Forelimb muscle (tissue), 1 donor: Measurements from ENCODE around the gene NEMF. TPM values are rescaled to one million over a fixed set of nuclear protein-coding genes. Genes with fewer than 3 reads are reported as not detected.
"Not testable (repeated sequence)": the region's sequence is repeated elsewhere in the genome, so short reads cannot be mapped to it uniquely, and the experiment has no call there.

Experiments
- DNase-seq: peaks from one replicate; pipeline ENCODE4 v3.0.0-alpha.2; 2013; ENCODE audit warnings: low read depth
- polyA plus RNA-seq: library from polyadenylated mRNA; unstranded; fragments of 120-200 nt; gene quantifications from one replicate; pipeline ENCODE4 v1.2.1, GENCODE V29; 2013; ENCODE audit not compliant: insufficient read length

The NEMF gene
- polyA plus RNA-seq, 1 donor = 45.6 TPM

DNA sequence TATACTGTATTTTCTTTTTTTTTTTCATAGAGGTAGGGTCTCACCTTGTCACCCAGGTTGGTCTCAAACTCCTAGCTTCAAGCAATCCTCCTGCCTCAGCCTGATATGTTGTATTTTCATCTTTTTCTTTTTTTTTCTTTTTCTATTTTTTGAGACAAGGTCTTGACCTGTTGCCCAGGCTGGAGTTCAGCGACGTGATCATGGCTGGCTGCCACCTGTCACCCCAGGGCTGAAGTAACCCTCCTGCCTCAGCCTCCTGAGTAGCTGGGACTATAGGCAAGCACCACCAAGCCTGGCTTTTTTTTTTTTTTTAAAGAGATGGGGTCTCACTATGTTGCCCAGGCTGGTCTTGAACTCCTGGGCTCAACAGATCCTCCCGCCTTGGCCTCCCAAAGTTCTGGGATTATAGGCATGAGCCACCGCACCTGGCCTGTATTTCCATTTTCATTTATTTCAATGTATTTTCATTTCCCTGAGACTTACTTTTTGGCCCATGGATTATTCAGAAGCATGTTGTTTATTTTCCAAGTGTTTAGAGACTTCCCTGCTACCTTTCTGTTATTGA is 24.1 kb upstream of the NEMF start:
- no peak for DNase-seq

- no peak for DNase-seq
These were observed 23.1 kb upstream of the NEMF start for GRCh38 chr14:49875640-49876198.

GRCh38 chr14:49873548-49873947 is 21.0 kb upstream of the NEMF start:
- DNase-seq = not testable (repeated sequence)

DNA sequence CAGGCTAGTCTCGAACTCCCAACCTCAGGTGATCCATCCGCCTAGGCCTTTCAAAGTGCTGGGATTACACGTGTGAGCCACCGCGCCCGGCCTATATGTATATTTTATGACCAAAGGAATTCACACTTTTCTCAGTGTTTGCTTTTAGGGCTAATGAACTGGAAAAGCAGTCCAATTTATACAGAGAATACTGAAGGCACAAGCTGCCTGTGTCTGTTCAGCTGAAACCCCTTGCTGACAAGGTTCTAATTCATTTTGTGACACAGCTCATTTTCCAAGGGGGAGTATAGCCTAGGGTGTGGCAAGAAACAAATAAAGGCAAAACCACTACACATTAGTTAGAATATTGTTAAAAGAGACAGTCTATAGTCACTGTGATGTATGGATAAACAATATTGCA is 18.3 kb upstream of the NEMF start:
- DNase-seq = no peak

GRCh38 chr14:49868720-49869114 is 16.1 kb upstream of the NEMF start:
- DNase-seq = no peak

DNA sequence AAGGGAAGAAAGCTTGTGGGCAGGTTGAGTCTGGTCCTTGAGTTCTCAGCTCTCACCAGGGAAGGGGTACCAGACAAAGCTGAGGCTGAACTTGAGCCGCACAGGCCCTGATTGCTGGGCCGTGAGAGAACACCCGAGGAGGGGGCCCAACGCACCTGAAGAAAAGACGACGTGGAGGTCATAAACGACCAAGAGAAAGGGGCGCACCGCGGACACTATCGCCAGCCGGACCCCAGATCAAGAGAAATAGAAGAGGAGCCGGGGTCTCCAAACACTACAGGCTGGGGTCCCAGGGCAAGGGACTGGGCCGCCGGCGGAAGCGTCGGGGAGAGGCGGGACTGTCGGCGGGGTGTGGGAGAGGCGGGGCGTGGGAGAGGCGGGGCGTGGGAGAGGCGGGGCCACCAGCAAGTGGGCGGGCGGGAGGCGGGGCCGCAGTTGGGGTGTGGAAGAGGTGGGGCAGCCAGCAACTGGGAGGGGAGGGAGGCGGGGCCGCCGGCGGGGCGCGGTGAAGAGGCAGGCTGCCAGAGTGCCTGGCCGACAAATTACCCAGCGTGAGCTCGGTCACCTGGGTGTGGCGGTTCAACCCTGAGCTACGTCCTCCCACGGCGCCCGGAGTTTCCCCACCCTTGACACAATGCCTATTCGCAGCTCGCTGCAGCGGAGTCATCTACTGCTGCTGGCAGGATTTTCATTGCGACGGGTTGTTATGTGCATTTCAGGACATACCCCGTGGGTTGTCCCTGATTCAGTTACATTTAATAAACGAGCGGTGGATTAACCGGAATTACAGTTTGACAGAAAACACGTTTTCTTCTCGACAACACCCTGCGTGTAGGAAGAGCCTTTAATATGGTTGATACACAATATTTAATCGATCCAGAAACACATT is 15.5 kb upstream of the NEMF start:
- DNase-seq = peak; percentile 57

GRCh38 chr14:49865431-49865859 is 12.9 kb upstream of the NEMF start:
- DNase-seq = no peak

GRCh38 chr14:49863487-49864281 is 11.1 kb upstream of the NEMF start:
- DNase-seq = no peak

DNA sequence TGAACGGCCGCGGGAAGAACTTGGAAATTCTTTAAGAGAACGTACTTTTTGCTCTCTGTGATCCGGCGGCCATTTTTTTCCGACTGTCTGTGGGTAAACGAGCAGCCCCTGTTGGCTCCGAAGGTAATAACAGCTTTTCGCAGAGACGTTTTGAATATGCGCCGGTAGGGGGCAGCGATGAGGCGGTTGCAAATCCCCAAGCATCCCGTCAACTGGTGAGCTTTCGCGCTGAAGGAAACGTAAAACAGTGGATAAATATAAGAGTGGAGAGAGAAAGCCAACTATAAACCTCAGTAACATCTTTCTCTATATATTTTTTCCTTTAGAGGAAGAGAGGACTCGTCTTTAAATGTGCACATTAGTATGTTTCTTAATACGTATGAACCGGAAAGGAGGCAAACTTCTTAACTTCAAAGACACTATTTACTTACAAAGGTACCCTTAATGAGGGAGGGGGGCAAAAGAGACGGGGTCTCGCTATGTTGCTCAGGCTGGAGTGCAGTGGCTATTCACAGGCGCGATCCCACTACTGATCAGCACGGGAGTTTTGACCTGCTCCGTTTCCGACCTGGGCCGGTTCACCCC is 9.6 kb upstream of the NEMF start:
- peak; percentile 78 for DNase-seq

- DNase-seq = peak; percentile 61
These were observed 9.1 kb upstream of the NEMF start for GRCh38 chr14:49861699-49862088.

- DNase-seq = no peak
These were observed 8.6 kb upstream of the NEMF start for GRCh38 chr14:49860988-49861698.

GRCh38 chr14:49858383-49858782 is 5.8 kb upstream of the NEMF start:
- no peak for DNase-seq

DNA sequence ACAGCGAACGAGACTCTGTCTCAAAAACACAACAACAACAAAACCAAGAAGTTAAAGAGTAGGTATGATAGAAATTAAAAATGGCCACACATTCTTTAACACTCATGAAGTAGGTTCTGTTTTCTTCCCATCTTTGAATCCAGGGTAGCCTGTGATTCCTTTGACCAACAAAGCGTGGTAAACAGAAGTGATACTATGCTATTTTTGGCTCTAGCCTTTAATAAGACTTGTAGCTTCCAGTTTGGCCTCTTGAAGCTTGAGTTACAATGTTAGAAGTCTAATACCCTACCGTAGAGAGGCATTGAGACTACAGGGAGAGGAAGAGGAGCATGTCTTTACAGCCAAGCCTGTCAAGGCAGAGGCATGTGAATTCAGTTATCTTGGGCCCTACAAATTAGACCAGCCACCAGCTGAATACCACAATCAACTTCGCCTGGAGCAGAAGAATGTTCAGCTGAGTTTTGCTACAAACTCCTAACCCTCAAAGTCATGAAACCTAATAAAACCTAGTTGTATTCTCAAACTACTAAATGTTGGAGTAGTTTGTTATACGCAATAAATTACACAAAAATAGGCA is 4.9 kb upstream of the NEMF start:
- no peak for DNase-seq

- DNase-seq = no peak
These were observed 1.2 kb upstream of the NEMF start for GRCh38 chr14:49853572-49854375.

GRCh38 chr14:49853158-49853477 is 530 bp upstream of the NEMF start:
- DNase-seq = no peak

- no peak for DNase-seq
These were observed 775 bp downstream of the NEMF start for GRCh38 chr14:49851813-49852212.

DNA sequence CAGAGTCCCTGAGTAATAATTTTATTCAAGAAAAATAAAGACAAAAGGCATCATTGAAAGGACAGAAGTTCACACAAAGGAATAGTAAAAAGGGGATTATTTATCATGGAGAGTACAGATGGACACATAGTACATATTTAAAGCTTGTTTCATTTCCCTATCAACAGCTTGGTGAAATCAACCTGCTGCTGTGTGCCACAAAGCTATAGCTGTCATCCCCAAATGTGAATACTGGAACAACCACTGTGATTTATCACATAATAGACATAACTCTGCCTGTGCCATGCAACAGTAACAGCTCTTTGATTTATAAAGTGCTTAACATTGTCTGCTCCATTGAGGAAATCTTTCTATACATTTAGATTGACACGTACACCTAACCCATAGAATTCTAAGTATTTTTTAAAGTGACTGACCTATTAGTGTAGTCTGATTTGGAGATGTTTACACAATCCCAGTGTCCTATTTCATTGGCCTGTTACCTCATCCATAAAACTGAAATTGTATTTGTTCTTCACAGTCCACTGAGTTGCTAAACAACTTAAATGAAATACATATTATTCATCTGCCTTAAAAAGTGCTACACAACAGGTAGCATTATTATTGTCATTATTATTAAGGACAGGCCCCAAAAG is 3.3 kb downstream of the NEMF start:
- no peak for DNase-seq

GRCh38 chr14:49828640-49829039 is 23.9 kb downstream of the NEMF start:
- no peak for DNase-seq

DNA sequence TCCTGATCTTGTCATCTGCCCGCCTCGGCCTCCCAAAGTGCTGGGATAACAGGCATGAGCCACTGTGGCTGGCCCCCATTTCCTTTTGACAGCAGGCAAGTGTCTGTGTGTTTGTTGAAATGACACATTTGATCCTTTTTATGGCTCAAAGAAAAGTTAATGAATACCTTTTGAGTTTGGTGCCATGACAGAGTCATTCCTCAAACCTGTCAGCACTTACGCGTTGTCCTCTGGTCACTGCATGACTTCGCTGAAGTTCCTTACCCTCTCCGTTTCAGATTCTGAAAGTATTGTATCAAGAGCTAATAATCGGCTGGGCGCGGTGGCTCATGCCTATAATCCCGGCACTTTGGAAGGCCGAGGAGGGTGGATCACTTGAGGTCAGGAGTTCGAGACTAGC is 32.4 kb downstream of the NEMF start:
- DNase-seq = no peak

DNA sequence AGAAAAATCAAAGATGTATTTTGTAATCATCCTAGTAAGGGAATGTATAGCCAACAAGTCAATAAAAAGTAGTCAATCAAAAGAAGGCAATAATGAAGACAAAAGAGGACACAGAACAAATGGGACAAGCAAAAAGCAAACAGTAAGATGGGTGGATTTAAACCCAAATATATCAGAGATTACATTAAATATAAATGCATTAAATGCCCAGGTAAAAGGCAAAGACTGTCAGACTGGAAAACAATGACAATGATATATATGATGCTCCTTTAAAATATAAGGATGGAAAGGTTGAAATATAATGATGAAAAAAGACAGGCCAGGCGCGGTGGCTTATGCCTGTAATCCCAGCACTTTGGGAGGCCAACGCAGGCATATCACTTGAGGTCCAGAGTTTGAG is 35.7 kb downstream of the NEMF start:
- no peak for DNase-seq
